SK-N-SH treated with all-trans-retinoic acid at 6 μM for 48 hours (cell line): ENCODE results near the gene NR1I3.

Source experiments
- ARNTL ChIP-seq: fragments of 450-650 bp; formaldehyde crosslinking; IDR thresholded peaks from 2 replicates; pipeline ENCODE4 v1.5.0; 2020; ENCODE audit warnings: low read depth, mild to moderate bottlenecking, moderate library complexity, borderline replicate concordance
- BACH2 ChIP-seq: fragments of 250-450 bp; sonication (Bioruptor Pico); IDR thresholded peaks from 2 replicates; pipeline ENCODE4 v1.9.0; 2021; ENCODE audit warnings: mild to moderate bottlenecking, borderline replicate concordance
- CREB5 ChIP-seq: fragments of 250-450 bp; sonication (Bioruptor Pico); IDR thresholded peaks from 2 replicates; pipeline ENCODE4 v1.5.1; 2020; ENCODE audit warnings: low read depth, mild to moderate bottlenecking, moderate library complexity
- GLIS3 ChIP-seq: fragments of 250-450 bp; sonication (Bioruptor Pico); IDR thresholded peaks from 2 replicates; pipeline ENCODE4 v1.5.0; 2020; ENCODE audit warnings: mild to moderate bottlenecking, moderate library complexity
- PATZ1 ChIP-seq: fragments of 250-450 bp; sonication (Bioruptor Pico); IDR thresholded peaks from 2 replicates; pipeline ENCODE4 v1.8.0; 2020; ENCODE audit warnings: mild to moderate bottlenecking, moderate library complexity, borderline replicate concordance
- PPARA ChIP-seq: fragments of 250-450 bp; sonication (Bioruptor Pico); IDR thresholded peaks from 2 replicates; pipeline ENCODE4 v1.5.0; 2020; ENCODE audit warnings: mild to moderate bottlenecking, borderline replicate concordance
- RARB ChIP-seq: fragments of 250-450 bp; sonication (Bioruptor Pico); IDR thresholded peaks from 2 replicates; pipeline ENCODE4 v1.8.0; 2021; ENCODE audit warnings: mild to moderate bottlenecking, moderate library complexity
- TCF4 ChIP-seq: fragments of 250-450 bp; sonication (Bioruptor Pico); IDR thresholded peaks from 2 replicates; pipeline ENCODE4 v1.8.0; 2021; ENCODE audit warnings: mild to moderate bottlenecking, moderate library complexity, borderline replicate concordance
- ZC3H10 ChIP-seq: fragments of 250-450 bp; sonication (Bioruptor Pico); IDR thresholded peaks from 2 replicates; pipeline ENCODE4 v1.5.1; 2021; ENCODE audit warnings: mild to moderate bottlenecking, moderate library complexity
- ZFP3 ChIP-seq: fragments of 250-450 bp; sonication (Bioruptor Pico); IDR thresholded peaks from 2 replicates; pipeline ENCODE4 v1.5.0; 2020; ENCODE audit warnings: mild to moderate bottlenecking, moderate library complexity
- ZFP30 ChIP-seq: fragments of 450-650 bp; formaldehyde crosslinking; IDR thresholded peaks from 2 replicates; pipeline ENCODE4 v1.5.0; 2022; ENCODE audit warnings: mild to moderate bottlenecking, moderate library complexity
- ZNF565 ChIP-seq: fragments of 450-650 bp; formaldehyde crosslinking; conservative IDR thresholded peaks from 2 replicates; pipeline ENCODE4 v1.5.0; 2020; ENCODE audit warnings: low read depth, mild to moderate bottlenecking, moderate library complexity
- TF ChIP-seq, protein P1 (sequence below): fragments of 250-450 bp; sonication (Bioruptor Pico); IDR thresholded peaks from 2 replicates; pipeline ENCODE4 v1.5.1; 2021; ENCODE audit warnings: mild to moderate bottlenecking, moderate library complexity

GRCh38 chr1:161187311-161187710 is 50.7 kb downstream of the NR1I3 start:
- no peak for TF ChIP-seq ZFP3
- TF ChIP-seq PATZ1 = no peak
- TF ChIP-seq TCF4 (CRISPR knock-in tag) = no peak
- TF ChIP-seq ZNF565 (CRISPR knock-in tag) = no peak
- TF ChIP-seq, protein P1, sequence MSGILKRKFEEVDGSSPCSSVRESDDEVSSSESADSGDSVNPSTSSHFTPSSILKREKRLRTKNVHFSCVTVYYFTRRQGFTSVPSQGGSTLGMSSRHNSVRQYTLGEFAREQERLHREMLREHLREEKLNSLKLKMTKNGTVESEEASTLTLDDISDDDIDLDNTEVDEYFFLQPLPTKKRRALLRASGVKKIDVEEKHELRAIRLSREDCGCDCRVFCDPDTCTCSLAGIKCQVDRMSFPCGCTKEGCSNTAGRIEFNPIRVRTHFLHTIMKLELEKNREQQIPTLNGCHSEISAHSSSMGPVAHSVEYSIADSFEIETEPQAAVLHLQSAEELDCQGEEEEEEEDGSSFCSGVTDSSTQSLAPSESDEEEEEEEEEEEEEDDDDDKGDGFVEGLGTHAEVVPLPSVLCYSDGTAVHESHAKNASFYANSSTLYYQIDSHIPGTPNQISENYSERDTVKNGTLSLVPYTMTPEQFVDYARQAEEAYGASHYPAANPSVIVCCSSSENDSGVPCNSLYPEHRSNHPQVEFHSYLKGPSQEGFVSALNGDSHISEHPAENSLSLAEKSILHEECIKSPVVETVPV (CRISPR knock-in tag) = no peak
- TF ChIP-seq CREB5 (CRISPR knock-in tag) = no peak
- TF ChIP-seq ZFP30 (CRISPR knock-in tag) = no peak
- no peak for TF ChIP-seq ARNTL (CRISPR knock-in tag)
- no peak for TF ChIP-seq GLIS3
- TF ChIP-seq PPARA (CRISPR knock-in tag) = no peak
- TF ChIP-seq ZC3H10 (CRISPR knock-in tag) = no peak
- no peak for TF ChIP-seq BACH2 (CRISPR knock-in tag)
- TF ChIP-seq RARB = no peak
